Vagina (tissue), 2 donors: ENCODE data around the gene TSPAN12. TPM values are rescaled to one million over a fixed set of nuclear protein-coding genes. Genes with fewer than 3 reads are reported as not detected.

Source experiments
- DNase-seq, 2 donors: peaks; one replicate each; pipeline ENCODE4 v3.0.0-alpha.2; 2017; ENCODE audit errors: extremely low spot score in 2 of 2
- H3K27ac ChIP-seq: fragments of 200-600 bp; sonication (generic); one replicate; pipeline ENCODE4 v1.5.1; 2019
- H3K27me3 ChIP-seq: fragments of 200-600 bp; sonication (generic); one replicate; pipeline ENCODE4 v1.5.1; 2019
- H3K36me3 ChIP-seq, 2 donors: fragments of 200-600 bp; sonication (generic); one replicate each; pipeline ENCODE4 v1.5.1; 2017 to 2019
- H3K4me1 ChIP-seq: fragments of 200-600 bp; sonication (generic); one replicate; pipeline ENCODE4 v1.5.1; 2019
- H3K4me3 ChIP-seq, 2 donors: fragments of 200-600 bp; sonication (generic); 1 replicate in 1 of 2; 2 replicates in 1 of 2; pipeline ENCODE4 v1.5.1; 2016 to 2019
- H3K9me3 ChIP-seq: fragments of 200-600 bp; sonication (generic); one replicate; pipeline ENCODE4 v1.5.1; 2019
- POLR2A ChIP-seq, 2 donors: fragments of 450-650 bp; IDR thresholded peaks; one replicate each; pipeline ENCODE4 v1.6.1; 2017; ENCODE audit warnings: antibody characterized with exemption in 2 of 2, mild to moderate bottlenecking in 2 of 2, moderate library complexity in 2 of 2
- POLR2AphosphoS5 ChIP-seq, 2 donors: sonication (generic); formaldehyde crosslinking; IDR thresholded peaks; one replicate each; pipeline ENCODE4 v1.9.0; 2017; ENCODE audit warnings: antibody characterized with exemption in 2 of 2, mild to moderate bottlenecking in 2 of 2, low read depth in 1 of 2; ENCODE audit not compliant: insufficient read depth in 1 of 2
- intact Hi-C: fragments of 100-400 bp; cut with DNase I; formaldehyde crosslinking; loops from one replicate; pipeline ENCODE4 v1.15.1; 2023
- total RNA-seq: library from RNA; depleted of rRNA; stranded (reverse); fragments of >200 nt; gene quantifications from one replicate; pipeline ENCODE4 v1.2.3, GENCODE V29; 2016
- TF ChIP-seq, protein P1 (sequence below), 3 experiments: fragments of 450-650 bp in 2 of 3; fragments of 200-600 bp in 1 of 3; sonication (generic) in 1 of 3; IDR thresholded peaks; one replicate each; pipeline ENCODE4 v1.5.1; 2017 to 2019; ENCODE audit warnings: antibody characterized with exemption in 3 of 3, mild to moderate bottlenecking in 2 of 3, moderate library complexity in 2 of 3

TSPAN12 gene
- total RNA-seq, 1 donor from 2014 or later, result 9.6 TPM

DNA sequence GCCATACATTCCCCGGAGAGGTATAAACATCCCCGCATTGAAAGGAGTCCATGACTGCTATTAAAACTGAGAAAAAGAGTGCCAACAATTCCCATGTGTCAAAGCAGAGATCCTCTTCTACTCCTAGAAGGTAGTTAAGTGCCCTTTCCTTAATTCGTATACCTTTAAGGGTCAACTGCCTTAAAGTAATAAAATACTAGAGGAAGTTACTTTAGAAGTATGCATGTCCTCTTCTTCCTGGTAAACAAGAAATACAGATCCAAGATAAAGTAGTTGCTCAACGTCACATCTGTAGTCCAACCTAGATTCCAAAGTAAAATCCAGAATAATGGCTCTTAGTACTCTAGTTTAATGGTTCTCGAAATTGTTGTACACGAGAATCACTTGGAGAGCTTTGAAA lies 1.5 kb upstream of the TSPAN12 start:
- DNase-seq, result no peak
- Histone ChIP-seq H3K27ac (no peak overlapping the region), H3K9me3 (no peaks in the 10 kb centered on the region), H3K27me3 (no peaks in the 10 kb centered on the region), H3K4me3 (no peak overlapping the region), H3K4me1 (peaks cover 14% of the 10 kb centered on the region), H3K36me3 (no peaks in the 10 kb centered on the region)
- intact Hi-C loops, result no loop called here
- no peak for TF ChIP-seq POLR2AphosphoS5 (IDR thresholded peaks at IDR 0.05; ENCODE audit: insufficient read depth in 1 of 2, low read depth in 1 of 2)
- TF ChIP-seq POLR2A (IDR thresholded peaks at IDR 0.05), result no peak
- TF ChIP-seq, protein P1, sequence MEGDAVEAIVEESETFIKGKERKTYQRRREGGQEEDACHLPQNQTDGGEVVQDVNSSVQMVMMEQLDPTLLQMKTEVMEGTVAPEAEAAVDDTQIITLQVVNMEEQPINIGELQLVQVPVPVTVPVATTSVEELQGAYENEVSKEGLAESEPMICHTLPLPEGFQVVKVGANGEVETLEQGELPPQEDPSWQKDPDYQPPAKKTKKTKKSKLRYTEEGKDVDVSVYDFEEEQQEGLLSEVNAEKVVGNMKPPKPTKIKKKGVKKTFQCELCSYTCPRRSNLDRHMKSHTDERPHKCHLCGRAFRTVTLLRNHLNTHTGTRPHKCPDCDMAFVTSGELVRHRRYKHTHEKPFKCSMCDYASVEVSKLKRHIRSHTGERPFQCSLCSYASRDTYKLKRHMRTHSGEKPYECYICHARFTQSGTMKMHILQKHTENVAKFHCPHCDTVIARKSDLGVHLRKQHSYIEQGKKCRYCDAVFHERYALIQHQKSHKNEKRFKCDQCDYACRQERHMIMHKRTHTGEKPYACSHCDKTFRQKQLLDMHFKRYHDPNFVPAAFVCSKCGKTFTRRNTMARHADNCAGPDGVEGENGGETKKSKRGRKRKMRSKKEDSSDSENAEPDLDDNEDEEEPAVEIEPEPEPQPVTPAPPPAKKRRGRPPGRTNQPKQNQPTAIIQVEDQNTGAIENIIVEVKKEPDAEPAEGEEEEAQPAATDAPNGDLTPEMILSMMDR (IDR thresholded peaks at IDR 0.05), result no peak

DNA sequence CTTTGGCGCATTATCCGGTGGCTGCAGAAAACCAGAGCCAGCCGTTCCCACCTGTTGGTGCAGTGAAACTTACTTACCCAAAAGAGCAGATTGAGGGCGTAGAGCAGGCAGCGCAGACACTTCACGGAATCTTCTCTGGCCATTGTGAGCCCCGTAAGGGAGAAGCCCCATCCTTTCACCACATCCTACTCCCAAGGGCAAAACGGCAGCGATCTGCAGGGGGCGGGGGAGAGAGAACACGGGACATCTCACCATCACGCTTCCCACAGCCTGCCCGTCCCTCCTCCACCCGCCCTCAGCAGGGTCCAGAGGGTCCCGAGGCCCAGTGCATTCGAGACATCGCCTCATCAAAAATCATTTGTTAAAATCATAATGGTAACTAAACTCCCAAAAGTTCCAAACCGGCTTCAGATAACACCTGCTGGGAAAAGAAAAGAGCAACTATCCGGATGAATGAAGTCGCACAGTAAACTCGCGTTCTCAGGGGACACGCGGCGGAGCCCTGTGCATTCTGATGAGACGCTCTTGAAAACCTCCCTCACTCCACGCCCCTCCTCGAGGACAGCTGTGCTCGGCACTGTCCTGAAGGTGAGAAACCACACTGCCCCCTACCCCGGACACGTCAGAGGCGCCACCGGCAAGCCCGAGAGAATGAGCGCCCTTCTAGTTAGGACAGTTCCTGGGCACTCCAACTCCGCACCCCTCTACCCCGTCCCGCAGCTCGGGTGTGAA lies 1.2 kb downstream of the TSPAN12 start:
- Histone ChIP-seq H3K4me3 (peak overlapping the region; percentile 56 to 74), H3K36me3 (no peaks in the 10 kb centered on the region), H3K27ac (peak overlapping the region; percentile 79), H3K4me1 (peaks cover 14% of the 10 kb centered on the region), H3K9me3 (no peaks in the 10 kb centered on the region), H3K27me3 (no peaks in the 10 kb centered on the region)
- intact Hi-C loops, result no loop called here
- DNase-seq, result no peak
- TF ChIP-seq POLR2AphosphoS5 (IDR thresholded peaks at IDR 0.05; ENCODE audit: insufficient read depth in 1 of 2, low read depth in 1 of 2) (no peak), POLR2A (IDR thresholded peaks at IDR 0.05) (no peak)
- TF ChIP-seq, protein P1 (IDR thresholded peaks at IDR 0.05), result no peak

DNA sequence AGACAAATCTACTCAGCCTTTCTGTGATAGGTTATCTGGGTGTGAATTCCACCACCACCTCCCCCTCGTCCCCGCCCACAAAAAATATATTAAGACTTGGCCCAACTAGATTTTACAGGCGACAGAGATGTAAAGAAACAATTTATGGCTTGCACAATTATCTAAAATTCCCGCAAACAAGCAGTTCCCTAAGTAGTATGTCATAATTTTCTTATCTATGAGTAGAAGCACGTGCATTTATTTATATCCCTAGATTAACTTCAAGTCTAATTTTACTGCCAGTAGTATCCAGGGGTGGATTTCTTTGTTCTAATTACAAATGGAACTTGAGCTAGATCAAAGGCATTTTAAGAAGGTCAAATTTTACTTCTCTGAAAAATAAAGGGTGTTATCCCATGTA lies 1.7 kb downstream of the TSPAN12 start:
- TF ChIP-seq POLR2AphosphoS5 (IDR thresholded peaks at IDR 0.05; ENCODE audit: insufficient read depth in 1 of 2, low read depth in 1 of 2) (no peak), POLR2A (IDR thresholded peaks at IDR 0.05) (no peak)
- TF ChIP-seq, protein P1 (IDR thresholded peaks at IDR 0.05), result no peak
- H3K27me3 ChIP-seq, result no peaks in the 10 kb centered on the region
- intact Hi-C loops, result no loop called here
- peak overlapping the region; percentile 56 to 74 for H3K4me3 ChIP-seq
- DNase-seq, result no peak
- H3K27ac ChIP-seq, result peak overlapping the region; percentile 79
- H3K9me3 ChIP-seq, result no peaks in the 10 kb centered on the region
- no peaks in the 10 kb centered on the region for H3K36me3 ChIP-seq
- H3K4me1 ChIP-seq, result peaks cover 14% of the 10 kb centered on the region

DNA sequence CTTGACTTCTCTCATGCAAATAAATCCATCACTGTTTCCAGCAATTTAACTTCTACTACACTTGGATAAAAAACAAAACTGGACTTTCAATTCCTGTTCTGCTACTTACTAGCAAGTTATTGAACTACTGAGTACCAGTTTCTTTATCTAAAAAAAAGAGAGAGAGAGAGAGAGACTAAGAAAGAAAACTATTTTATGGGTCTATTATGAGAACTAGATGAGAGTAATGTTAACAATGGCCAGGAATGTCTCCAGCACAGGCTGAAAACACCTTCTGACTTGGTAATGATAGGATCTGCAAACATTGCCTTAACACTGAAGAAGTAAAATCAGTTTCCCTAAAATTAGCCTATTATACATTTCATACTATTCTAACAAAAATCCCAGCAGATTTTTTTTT lies 5.2 kb downstream of the TSPAN12 start:
- peaks cover 14% of the 10 kb centered on the region for H3K4me1 ChIP-seq
- H3K36me3 ChIP-seq, result no peaks in the 10 kb centered on the region
- H3K9me3 ChIP-seq, result no peaks in the 10 kb centered on the region
- intact Hi-C loops, result no loop called here
- no peak for DNase-seq
- H3K27ac ChIP-seq, result no peak overlapping the region
- no peak overlapping the region for H3K4me3 ChIP-seq
- no peaks in the 10 kb centered on the region for H3K27me3 ChIP-seq
- TF ChIP-seq POLR2A (IDR thresholded peaks at IDR 0.05), result no peak
- no peak for TF ChIP-seq POLR2AphosphoS5 (IDR thresholded peaks at IDR 0.05; ENCODE audit: insufficient read depth in 1 of 2, low read depth in 1 of 2)
- TF ChIP-seq, protein P1 (IDR thresholded peaks at IDR 0.05), result no peak

DNA sequence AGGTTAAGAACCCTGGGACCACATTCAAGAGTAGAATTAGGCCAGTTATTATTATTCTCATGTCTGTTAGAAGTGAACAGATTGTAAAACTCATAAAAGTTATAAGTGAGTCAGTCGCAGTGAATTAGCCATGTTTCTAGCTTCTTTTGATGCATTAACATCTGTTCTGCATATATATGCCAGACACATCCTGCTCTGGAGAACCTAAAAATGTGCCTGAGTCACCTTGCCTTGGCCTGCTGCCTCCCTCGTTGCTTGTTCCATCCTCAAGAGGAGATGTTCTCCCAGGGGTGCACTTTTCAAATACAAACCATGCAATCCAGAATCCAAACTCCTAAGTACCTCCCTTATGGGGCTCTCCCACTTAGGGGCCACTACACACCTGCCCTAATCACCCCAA lies 14.8 kb downstream of the TSPAN12 start:
- Histone ChIP-seq H3K27ac (no peak overlapping the region), H3K36me3 (no peaks in the 10 kb centered on the region), H3K9me3 (no peaks in the 10 kb centered on the region), H3K27me3 (no peaks in the 10 kb centered on the region), H3K4me3 (no peak overlapping the region), H3K4me1 (no peaks in the 10 kb centered on the region)
- intact Hi-C loops, result no loop called here
- DNase-seq, result no peak
- TF ChIP-seq POLR2A (IDR thresholded peaks at IDR 0.05), result no peak
- TF ChIP-seq, protein P1 (IDR thresholded peaks at IDR 0.05), result no peak
- no peak for TF ChIP-seq POLR2AphosphoS5 (IDR thresholded peaks at IDR 0.05; ENCODE audit: insufficient read depth in 1 of 2, low read depth in 1 of 2)
